ENCODE results near the gene ZNF430. TPM values are rescaled to one million over a fixed set of nuclear protein-coding genes. Genes with fewer than 3 reads are reported as not detected.

The ZNF430 gene
- total and polyA plus RNA-seq, 9 of the 15 experiments (the other 6 are each of a cell fraction or from before 2014, with no cell fraction given): 4.7 to 15.4 (median 9.4) TPM

DNA sequence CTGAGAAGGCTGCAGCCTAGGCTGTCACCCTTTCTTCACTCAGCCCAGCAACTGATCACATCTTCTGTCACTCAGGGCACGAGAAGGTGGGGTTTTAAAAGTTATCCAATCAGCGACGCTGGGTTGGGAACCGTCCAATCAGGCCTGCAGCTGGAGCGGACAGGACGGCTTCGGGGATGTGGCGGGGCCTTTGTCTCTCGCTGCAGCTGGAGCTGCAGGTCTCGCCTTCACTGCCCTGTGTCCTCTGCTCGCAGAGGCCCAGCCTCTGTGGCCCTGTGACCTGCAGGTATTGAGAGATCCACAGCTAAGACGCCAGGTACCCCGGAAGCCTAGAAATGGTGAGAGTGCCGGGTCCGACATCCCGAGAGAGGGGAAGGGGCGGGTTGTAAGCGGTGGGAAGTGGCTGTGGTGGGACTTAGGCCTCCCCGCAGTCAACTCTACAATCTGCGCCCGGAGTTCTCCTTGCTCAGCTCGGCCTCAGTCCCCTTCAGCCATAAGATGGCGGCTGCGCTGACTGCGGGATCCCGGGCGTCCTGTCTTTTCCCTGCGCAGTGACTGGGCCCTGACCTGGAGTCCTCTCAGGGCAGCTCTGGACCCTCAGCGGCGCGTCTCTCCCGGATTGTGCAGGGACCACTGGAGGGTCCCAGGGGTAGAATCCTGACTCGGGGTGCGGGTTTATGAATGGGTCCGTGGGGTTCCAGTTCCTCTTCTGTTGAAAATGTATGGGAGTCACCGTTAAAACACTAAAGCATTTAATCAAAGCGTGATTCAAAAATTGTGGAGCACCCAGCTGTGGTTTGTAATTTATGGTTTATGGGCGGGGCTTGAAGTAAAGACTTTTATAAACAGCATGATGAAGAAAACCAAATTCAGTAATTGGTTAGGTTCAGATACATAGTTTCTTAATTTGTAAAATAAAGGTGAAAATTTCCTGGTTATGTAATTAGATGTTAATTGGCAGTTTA lies 61.8 kb downstream of the ZNF430 start, which contains the start of gene ZNF714 (continued):
- TF ChIP-seq NR0B1 (IDR thresholded peaks at IDR 0.05; ENCODE audit: partially characterized antibody) (no peak), ZC3H8 (IDR thresholded peaks at IDR 0.05) (no peak), TAF7 (tag; IDR thresholded peaks at IDR 0.05) (peak; percentile 42; the same call in 1 of the 2 replicates), ZNF232 (CRISPR knock-in tag; IDR thresholded peaks at IDR 0.05) (no peak), FOXK1 (CRISPR knock-in tag; IDR thresholded peaks at IDR 0.05; ENCODE audit: borderline replicate concordance) (no peak), ZNF23 (CRISPR knock-in tag; IDR thresholded peaks at IDR 0.05) (no peak), HMG20A (CRISPR knock-in tag; conservative IDR thresholded peaks at IDR 0.05) (no peak), ZNF644 (tag; IDR thresholded peaks at IDR 0.05; ENCODE audit: low read depth) (no peak), PHF21A (IDR thresholded peaks at IDR 0.05; ENCODE audit: borderline replicate concordance, low read depth) (no peak), STAG1 (CRISPR knock-in tag; IDR thresholded peaks at IDR 0.05; ENCODE audit: borderline replicate concordance) (no peak), POLR2A (conservative IDR thresholded peaks at IDR 0.05) (peak; percentile 92), KHSRP (IDR thresholded peaks at IDR 0.05) (no peak), SRSF7 (optimal IDR thresholded peaks at IDR 0.05; ENCODE audit: low read depth, low read length) (no peak), POLR2G (IDR thresholded peaks at IDR 0.05; ENCODE audit: low read depth, low read length) (peak; percentile 94), CHCHD3 (CRISPR knock-in tag; IDR thresholded peaks at IDR 0.05) (no peak), ZNF263 (CRISPR knock-in tag; IDR thresholded peaks at IDR 0.05; ENCODE audit: borderline replicate concordance) (no peak), TEAD1 (CRISPR knock-in tag; IDR thresholded peaks at IDR 0.05) (0 out of 4 replicates have a peak, but pooled peaks of 1 of the 2 experiments have one; percentile 30), ELF1 (tag; IDR thresholded peaks at IDR 0.05) (no peak), POLR2H (tag; IDR thresholded peaks at IDR 0.05; ENCODE audit: low read depth) (0 out of 2 replicates have a peak, but pooled peaks have one; percentile 72), ARID1B (IDR thresholded peaks at IDR 0.05) (no peak), MEF2A (IDR thresholded peaks at IDR 0.05; ENCODE audit: control insufficient read depth, low read depth, low read length) (no peak)
- TF ChIP-seq, protein P1, sequence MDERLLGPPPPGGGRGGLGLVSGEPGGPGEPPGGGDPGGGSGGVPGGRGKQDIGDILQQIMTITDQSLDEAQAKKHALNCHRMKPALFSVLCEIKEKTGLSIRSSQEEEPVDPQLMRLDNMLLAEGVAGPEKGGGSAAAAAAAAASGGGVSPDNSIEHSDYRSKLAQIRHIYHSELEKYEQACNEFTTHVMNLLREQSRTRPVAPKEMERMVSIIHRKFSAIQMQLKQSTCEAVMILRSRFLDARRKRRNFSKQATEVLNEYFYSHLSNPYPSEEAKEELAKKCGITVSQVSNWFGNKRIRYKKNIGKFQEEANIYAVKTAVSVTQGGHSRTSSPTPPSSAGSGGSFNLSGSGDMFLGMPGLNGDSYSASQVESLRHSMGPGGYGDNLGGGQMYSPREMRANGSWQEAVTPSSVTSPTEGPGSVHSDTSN (CRISPR knock-in tag; IDR thresholded peaks at IDR 0.05; ENCODE audit: low read depth): peak; percentile 85
- TF ChIP-seq, protein P1 (tag; conservative IDR thresholded peaks at IDR 0.05; ENCODE audit: low read depth): peak; percentile 95

Measured in K562 (cell line).